ENCODE measurements around the gene SLC4A4. TPM values are rescaled to one million over a fixed set of nuclear protein-coding genes. Genes with fewer than 3 reads are reported as not detected.

The SLC4A4 gene
- total and polyA plus RNA-seq, 10 of the 15 experiments (the other 5 are each of a cell fraction or from before 2014, with no cell fraction given) = 0.05 to 0.44 (median 0.18) TPM

DNA sequence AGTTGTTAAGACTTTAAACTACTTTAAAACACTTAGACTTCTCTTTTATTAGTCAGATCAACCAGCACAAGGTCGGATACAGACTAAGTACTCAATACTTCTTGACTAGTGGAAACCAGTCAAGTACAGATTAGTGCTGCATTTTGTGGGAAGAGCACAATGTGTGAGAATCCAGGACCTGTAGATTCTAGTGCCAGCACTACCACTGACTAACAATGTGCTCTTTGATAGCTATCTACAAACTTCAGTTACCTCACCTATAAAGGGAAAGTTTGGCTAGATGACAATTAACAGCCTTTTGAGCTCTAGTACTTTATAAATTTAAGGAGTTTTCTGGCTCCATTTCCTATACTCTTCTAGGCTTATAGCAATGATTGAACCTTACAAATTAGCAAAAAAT is 181.5 kb downstream of the SLC4A4 start:
- Histone ChIP-seq H3K27me3 (replicated peaks in 1 of 2; ENCODE audit: control insufficient read depth in 2 of 2, insufficient read depth in 2 of 2, low read length in 1 of 2) (no peaks in the 10 kb centered on the region), H3K27ac (ENCODE audit: control insufficient read depth, insufficient read depth) (no peak overlapping the region), H3K4me1 (ENCODE audit: control insufficient read depth, insufficient read depth, low read length) (no peaks in the 10 kb centered on the region), H2AFZ (ENCODE audit: control insufficient read depth, low read depth, low read length) (no peak overlapping the region), H3K9me3 (replicated peaks; ENCODE audit: control insufficient read depth, insufficient read depth, low read length) (no peaks in the 10 kb centered on the region), H3K79me2 (ENCODE audit: control insufficient read depth, insufficient read depth, low read length) (no peaks in the 10 kb centered on the region), H3K9ac (ENCODE audit: control insufficient read depth, insufficient read depth, low read length) (no peak overlapping the region), H4K20me1 (ENCODE audit: control insufficient read depth, insufficient read depth) (no peaks in the 10 kb centered on the region), H3K4me3 (no peak overlapping the region), H3K4me2 (ENCODE audit: control insufficient read depth, insufficient read depth) (no peak overlapping the region), H3K36me3 (ENCODE audit: control insufficient read depth in 2 of 2, insufficient read depth in 2 of 2, low read length in 1 of 2) (no peaks in the 10 kb centered on the region)
- DNase-seq (ENCODE audit: low read depth, low spot score) = no peak
- intact Hi-C loops (cut with micrococcal nuclease; ENCODE audit: unreplicated experiment) = no loop called here
- ATAC-seq = no peak
- ChIA-PET CTCF (interaction anchor here (0.6 to 1.6 kb wide), 2 partner anchors 38 to 932 kb away, joined by 3 to 4 read pairs; no protein-coding TSS in a partner anchor), RAD21 (ENCODE audit: unreplicated experiment) (no interaction called here), POLR2A (no interaction called here), SMC1A (ENCODE audit: uncharacterized antibody, unreplicated experiment) (no interaction called here)
- BruUV-seq (replicated peaks) = no TSS peak
- FAIRE-seq = no peak
- WGBS (ENCODE audit: insufficient coverage, insufficient replicate concordance, low lambda C conversion rate, missing lambda C conversion rate) = 0% methylated on average over 1 of the region's 1 CpG
- in situ Hi-C loops (cut with MboI) = no loop called here
- TF ChIP-seq ETV6 (conservative IDR thresholded peaks at IDR 0.05 in 1 of 2, IDR thresholded peaks at IDR 0.05 in 1 of 2; ENCODE audit: borderline replicate concordance in 1 of 2, low read depth in 1 of 2) (no peak), ZBTB33 (IDR thresholded peaks at IDR 0.05) (no peak), USF1 (IDR thresholded peaks at IDR 0.05; ENCODE audit: borderline replicate concordance, extremely low read length, insufficient read depth, low read depth, low read length) (no peak), CHD1 (IDR thresholded peaks at IDR 0.05; ENCODE audit: low read depth, low read length) (no peak), RB1 (IDR thresholded peaks at IDR 0.05; ENCODE audit: borderline replicate concordance) (no peak), WRNIP1 (IDR thresholded peaks at IDR 0.05; ENCODE audit: borderline replicate concordance, low read depth, low read length) (no peak), ZNF207 (IDR thresholded peaks at IDR 0.05; ENCODE audit: borderline replicate concordance) (no peak), ZZZ3 (IDR thresholded peaks at IDR 0.05; ENCODE audit: control insufficient read depth, insufficient read length, low read depth) (no peak), TCF7 (IDR thresholded peaks at IDR 0.05; ENCODE audit: borderline replicate concordance) (no peak), TAF1 (IDR thresholded peaks at IDR 0.05; ENCODE audit: borderline replicate concordance, low read depth, low read length) (no peak), CBX3 (IDR thresholded peaks at IDR 0.05; ENCODE audit: borderline replicate concordance, low read depth) (no peak), RAD51 (IDR thresholded peaks at IDR 0.05) (no peak), TCF3 (IDR thresholded peaks at IDR 0.05; ENCODE audit: borderline replicate concordance, insufficient read depth, low read depth, low read length) (no peak), PML (IDR thresholded peaks at IDR 0.05; ENCODE audit: low read length) (no peak), EP300 (IDR thresholded peaks at IDR 0.05; ENCODE audit: borderline replicate concordance in 1 of 2, control insufficient read depth in 1 of 2, low read depth in 2 of 2, low read length in 2 of 2) (no peak)
- TF ChIP-seq, protein P1, sequence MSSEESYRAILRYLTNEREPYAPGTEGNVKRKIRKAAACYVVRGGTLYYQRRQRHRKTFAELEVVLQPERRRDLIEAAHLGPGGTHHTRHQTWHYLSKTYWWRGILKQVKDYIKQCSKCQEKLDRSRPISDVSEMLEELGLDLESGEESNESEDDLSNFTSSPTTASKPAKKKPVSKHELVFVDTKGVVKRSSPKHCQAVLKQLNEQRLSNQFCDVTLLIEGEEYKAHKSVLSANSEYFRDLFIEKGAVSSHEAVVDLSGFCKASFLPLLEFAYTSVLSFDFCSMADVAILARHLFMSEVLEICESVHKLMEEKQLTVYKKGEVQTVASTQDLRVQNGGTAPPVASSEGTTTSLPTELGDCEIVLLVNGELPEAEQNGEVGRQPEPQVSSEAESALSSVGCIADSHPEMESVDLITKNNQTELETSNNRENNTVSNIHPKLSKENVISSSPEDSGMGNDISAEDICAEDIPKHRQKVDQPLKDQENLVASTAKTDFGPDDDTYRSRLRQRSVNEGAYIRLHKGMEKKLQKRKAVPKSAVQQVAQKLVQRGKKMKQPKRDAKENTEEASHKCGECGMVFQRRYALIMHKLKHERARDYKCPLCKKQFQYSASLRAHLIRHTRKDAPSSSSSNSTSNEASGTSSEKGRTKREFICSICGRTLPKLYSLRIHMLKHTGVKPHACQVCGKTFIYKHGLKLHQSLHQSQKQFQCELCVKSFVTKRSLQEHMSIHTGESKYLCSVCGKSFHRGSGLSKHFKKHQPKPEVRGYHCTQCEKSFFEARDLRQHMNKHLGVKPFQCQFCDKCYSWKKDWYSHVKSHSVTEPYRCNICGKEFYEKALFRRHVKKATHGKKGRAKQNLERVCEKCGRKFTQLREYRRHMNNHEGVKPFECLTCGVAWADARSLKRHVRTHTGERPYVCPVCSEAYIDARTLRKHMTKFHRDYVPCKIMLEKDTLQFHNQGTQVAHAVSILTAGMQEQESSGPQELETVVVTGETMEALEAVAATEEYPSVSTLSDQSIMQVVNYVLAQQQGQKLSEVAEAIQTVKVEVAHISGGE (CRISPR knock-in tag; IDR thresholded peaks at IDR 0.05) = no peak
- TF ChIP-seq, protein P2, sequence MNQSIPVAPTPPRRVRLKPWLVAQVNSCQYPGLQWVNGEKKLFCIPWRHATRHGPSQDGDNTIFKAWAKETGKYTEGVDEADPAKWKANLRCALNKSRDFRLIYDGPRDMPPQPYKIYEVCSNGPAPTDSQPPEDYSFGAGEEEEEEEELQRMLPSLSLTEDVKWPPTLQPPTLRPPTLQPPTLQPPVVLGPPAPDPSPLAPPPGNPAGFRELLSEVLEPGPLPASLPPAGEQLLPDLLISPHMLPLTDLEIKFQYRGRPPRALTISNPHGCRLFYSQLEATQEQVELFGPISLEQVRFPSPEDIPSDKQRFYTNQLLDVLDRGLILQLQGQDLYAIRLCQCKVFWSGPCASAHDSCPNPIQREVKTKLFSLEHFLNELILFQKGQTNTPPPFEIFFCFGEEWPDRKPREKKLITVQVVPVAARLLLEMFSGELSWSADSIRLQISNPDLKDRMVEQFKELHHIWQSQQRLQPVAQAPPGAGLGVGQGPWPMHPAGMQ (IDR thresholded peaks at IDR 0.05; ENCODE audit: borderline replicate concordance) = no peak

Data from GM12878 (cell line).